Sigmoid colon (tissue), 4 donors: ENCODE measurements around the gene ASIP.
"Not testable (repeated sequence)": the region's sequence is repeated elsewhere in the genome, so short reads cannot be mapped to it uniquely, and the experiment has no call there.

Experiments used
- POLR2A ChIP-seq, 2 donors: fragments of 450-650 bp; IDR thresholded peaks; one replicate each; pipeline ENCODE4 v1.6.1; 2016; ENCODE audit warnings: antibody characterized with exemption in 2 of 2, mild to moderate bottlenecking in 2 of 2, moderate library complexity in 2 of 2
- POLR2AphosphoS5 ChIP-seq, 4 donors: sonication (generic); formaldehyde crosslinking; IDR thresholded peaks; one replicate each; pipeline ENCODE4 v1.6.1; 2017; ENCODE audit warnings: antibody characterized with exemption in 4 of 4
- TF ChIP-seq, protein P1 (sequence below), 4 experiments: fragments of 450-650 bp in 3 of 4; fragments of 200-600 bp in 1 of 4; IDR thresholded peaks; one replicate each; pipeline ENCODE4 v1.5.1; 2016 to 2019; ENCODE audit warnings: antibody characterized with exemption in 4 of 4, mild to moderate bottlenecking in 3 of 4, moderate library complexity in 2 of 4

DNA sequence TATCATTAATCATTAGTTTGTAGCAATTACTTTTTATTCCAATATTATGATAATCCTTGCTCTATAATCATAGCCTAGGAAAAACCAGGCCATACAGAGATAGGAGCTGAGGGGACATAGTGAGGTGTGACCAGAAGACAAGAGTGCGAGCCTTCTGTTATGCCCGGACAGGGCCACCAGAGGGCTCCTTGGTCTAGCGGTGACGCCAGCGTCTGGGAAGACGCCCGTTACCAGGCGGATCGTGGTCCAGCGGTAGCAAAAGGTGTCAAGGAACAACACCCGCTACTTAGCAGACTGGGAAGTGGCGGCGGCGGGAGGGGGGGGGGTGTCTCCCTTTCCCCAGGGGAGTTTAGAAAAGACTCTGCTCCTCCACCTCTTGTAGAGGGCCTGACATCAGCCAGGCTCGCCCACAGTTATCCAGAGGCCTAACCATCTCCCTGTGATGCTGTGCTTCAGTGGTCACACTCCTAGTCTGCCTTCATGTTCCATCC is 57.1 kb downstream of the ASIP start:
- TF ChIP-seq POLR2AphosphoS5, POLR2A (IDR thresholded peaks at IDR 0.05): not testable (repeated sequence)
- TF ChIP-seq, protein P1, sequence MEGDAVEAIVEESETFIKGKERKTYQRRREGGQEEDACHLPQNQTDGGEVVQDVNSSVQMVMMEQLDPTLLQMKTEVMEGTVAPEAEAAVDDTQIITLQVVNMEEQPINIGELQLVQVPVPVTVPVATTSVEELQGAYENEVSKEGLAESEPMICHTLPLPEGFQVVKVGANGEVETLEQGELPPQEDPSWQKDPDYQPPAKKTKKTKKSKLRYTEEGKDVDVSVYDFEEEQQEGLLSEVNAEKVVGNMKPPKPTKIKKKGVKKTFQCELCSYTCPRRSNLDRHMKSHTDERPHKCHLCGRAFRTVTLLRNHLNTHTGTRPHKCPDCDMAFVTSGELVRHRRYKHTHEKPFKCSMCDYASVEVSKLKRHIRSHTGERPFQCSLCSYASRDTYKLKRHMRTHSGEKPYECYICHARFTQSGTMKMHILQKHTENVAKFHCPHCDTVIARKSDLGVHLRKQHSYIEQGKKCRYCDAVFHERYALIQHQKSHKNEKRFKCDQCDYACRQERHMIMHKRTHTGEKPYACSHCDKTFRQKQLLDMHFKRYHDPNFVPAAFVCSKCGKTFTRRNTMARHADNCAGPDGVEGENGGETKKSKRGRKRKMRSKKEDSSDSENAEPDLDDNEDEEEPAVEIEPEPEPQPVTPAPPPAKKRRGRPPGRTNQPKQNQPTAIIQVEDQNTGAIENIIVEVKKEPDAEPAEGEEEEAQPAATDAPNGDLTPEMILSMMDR (IDR thresholded peaks at IDR 0.05) = peak in 3 of 4 experiments; percentile 10 to 35 (median 11)
